Measurements from ENCODE around the gene HEXIM2.

The HEXIM2 gene

GRCh38 chr17:45129426-45129939 lies 32.2 kb upstream of the HEXIM2 start (continued):
- no peak for TF ChIP-seq SALL2 (tag by site-specific recombination; IDR thresholded peaks at IDR 0.05; ENCODE audit: borderline replicate concordance)
- TF ChIP-seq ZNF426 (tag by site-specific recombination; IDR thresholded peaks at IDR 0.05) = no peak
- no peak for TF ChIP-seq GFI1B (tag by site-specific recombination; IDR thresholded peaks at IDR 0.05)
- peak; percentile 38; the same call in 1 of the 2 replicates for TF ChIP-seq ZNF2 (tag by site-specific recombination; IDR thresholded peaks at IDR 0.05)
- no peak for TF ChIP-seq PRDM2 (tag by site-specific recombination; IDR thresholded peaks at IDR 0.05; ENCODE audit: borderline replicate concordance)
- TF ChIP-seq PATZ1 (tag by site-specific recombination; IDR thresholded peaks at IDR 0.05) = peak; percentile 56
- no peak for TF ChIP-seq ZNF138 (tag by site-specific recombination; IDR thresholded peaks at IDR 0.05; ENCODE audit: borderline replicate concordance)
- no peak for TF ChIP-seq ZNF18 (tag by site-specific recombination; IDR thresholded peaks at IDR 0.05)
- TF ChIP-seq ZSCAN16 (tag by site-specific recombination; IDR thresholded peaks at IDR 0.05) = no peak
- no peak for TF ChIP-seq ZNF157 (tag by site-specific recombination; IDR thresholded peaks at IDR 0.05)

- H3K36me3 ChIP-seq (ENCODE audit: control insufficient read depth in 2 of 2, insufficient read depth in 1 of 2, low read length in 2 of 2) = 0 out of 3 replicates have a peak, but pooled peaks cover 0 to 4% of the 10 kb centered on the region in 2 experiments
- no peak for TF ChIP-seq ZNF624 (tag by site-specific recombination; IDR thresholded peaks at IDR 0.05)
- no peak for TF ChIP-seq ZNF747 (tag by site-specific recombination; IDR thresholded peaks at IDR 0.05)
- TF ChIP-seq ZBTB48 (tag by site-specific recombination; IDR thresholded peaks at IDR 0.05) = 0 out of 2 replicates have a peak, but pooled peaks have one; percentile 7
- TF ChIP-seq ZNF580 (tag by site-specific recombination; IDR thresholded peaks at IDR 0.05) = no peak
- peak; percentile 91 for TF ChIP-seq SCRT2 (tag by site-specific recombination; IDR thresholded peaks at IDR 0.05)
- TF ChIP-seq ZNF513 (tag by site-specific recombination; IDR thresholded peaks at IDR 0.05) = no peak
- no peak for TF ChIP-seq GLI2 (tag by site-specific recombination; IDR thresholded peaks at IDR 0.05; ENCODE audit: borderline replicate concordance, low read depth)
- no peak for TF ChIP-seq REPIN1 (tag by site-specific recombination; IDR thresholded peaks at IDR 0.05; ENCODE audit: low read depth)
- peak; percentile 66 for TF ChIP-seq ZBTB8A (tag by site-specific recombination; IDR thresholded peaks at IDR 0.05)
- TF ChIP-seq ZNF10 (tag by site-specific recombination; IDR thresholded peaks at IDR 0.05) = no peak
- TF ChIP-seq ZNF514 (tag by site-specific recombination; IDR thresholded peaks at IDR 0.05) = no peak
- TF ChIP-seq ZNF48 (tag by site-specific recombination; IDR thresholded peaks at IDR 0.05) = no peak
- no peak for TF ChIP-seq ZSCAN16 (tag by site-specific recombination; IDR thresholded peaks at IDR 0.05)
- H3K4me1 ChIP-seq (ENCODE audit: control insufficient read depth, insufficient read depth, low read length) = peaks cover 2% of the 10 kb centered on the region
- H3K4me3 ChIP-seq (ENCODE audit: low read depth, low read length) = no peak overlapping the region
- ChIA-PET CTCF (interaction anchor here (0.6 to 10.1 kb wide), 7 partner anchors 22 to 355 kb away, joined by 3 to 209 read pairs (median 14); partner anchors contain the start of gene HEXIM1), POLR2A (interaction anchor here (1.1 to 2.4 kb wide), 2 partner anchors 19 to 69 kb away, joined by 3 to 17 read pairs; partner anchors contain the start of genes HEXIM1 and NMT1)
- H3K9me3 ChIP-seq (ENCODE audit: control insufficient read depth, insufficient read depth, low read depth, low read length) = no peaks in the 10 kb centered on the region
- H3K27ac ChIP-seq (ENCODE audit: extremely low read depth, low read depth, low read length) = no peak overlapping the region
Measured at GRCh38 chr17:45129940-45130680, 31.6 kb upstream of the HEXIM2 start.

Data from HEK293 (cell line).